ENCODE data around the gene FANCC. TPM values are rescaled to one million over a fixed set of nuclear protein-coding genes. Genes with fewer than 3 reads are reported as not detected.

The FANCC gene
- total and polyA plus RNA-seq, 4 donors = 8.3 to 32.4 (median 11.5) TPM

DNA sequence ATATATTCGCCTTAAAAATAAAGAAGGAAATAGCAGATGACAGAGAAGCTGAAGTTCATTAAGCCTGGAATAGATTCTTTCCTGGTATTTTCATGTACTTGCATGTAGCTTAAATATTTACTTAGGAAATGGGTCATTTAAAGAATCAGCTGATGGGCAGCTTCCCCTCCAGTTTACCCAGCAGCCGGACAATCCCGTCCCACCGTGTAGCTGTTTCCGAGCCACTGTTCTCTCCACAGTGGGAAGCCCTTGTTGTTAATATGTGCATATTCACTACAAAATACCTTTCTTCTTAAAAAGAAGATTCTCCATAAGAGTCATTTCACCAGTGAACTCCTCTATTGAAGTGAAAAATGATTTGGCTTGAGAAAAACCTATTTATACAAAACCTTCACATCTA, 187.0 kb downstream of the FANCC start:
- DNase-seq (ENCODE audit: low spot score) = no peak

DNA sequence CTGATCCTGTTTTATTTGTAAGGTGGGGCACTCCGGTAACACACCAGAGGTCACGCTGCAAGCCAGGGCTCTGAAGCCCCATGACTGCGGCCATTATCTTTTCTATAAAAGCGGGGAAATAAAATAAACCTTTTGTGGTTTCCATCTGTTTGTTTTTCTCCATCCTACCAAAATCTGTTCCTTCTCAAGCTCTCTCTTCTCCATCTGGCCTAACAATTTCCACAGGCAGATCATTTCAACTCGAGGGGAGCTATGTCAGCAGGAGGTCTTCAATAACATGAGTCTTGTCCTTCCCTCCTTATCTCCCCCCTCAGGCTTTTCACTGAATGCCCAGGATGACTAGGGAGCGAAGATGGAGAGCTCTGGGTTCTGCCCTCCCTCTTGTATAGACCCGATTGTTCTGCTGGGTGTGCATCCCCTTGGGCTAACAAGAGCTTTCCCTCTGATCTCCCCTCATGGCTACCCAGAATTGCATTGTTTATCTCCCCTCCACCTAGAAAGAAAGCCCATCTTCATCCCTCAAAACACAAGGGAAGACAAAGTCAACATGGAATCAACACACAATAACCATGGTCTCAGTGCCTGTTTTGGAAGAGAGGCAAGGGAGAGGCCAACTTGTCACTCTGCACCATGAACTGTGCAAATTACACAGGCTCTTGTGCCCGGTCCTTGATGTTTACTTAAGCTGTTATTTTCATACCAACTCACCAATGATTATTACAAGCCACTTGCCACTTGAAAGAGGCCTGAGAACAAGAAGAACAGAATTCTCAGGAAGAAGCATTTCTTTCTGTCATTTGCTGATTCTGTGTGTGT, 187.8 kb downstream of the FANCC start:
- DNase-seq (ENCODE audit: low spot score) = no peak
- 80% methylated on average over 8 of the region's 8 CpGs for WGBS
- peaks cover 0 to 60% (median 46%) of the 10 kb centered on the region in 4 donors for H3K4me1 ChIP-seq (ENCODE audit: control insufficient read depth in 4 of 4, insufficient read depth in 4 of 4, low read length in 3 of 4)
- peak overlapping the region in 1 of 2 donors; percentile 42 for H3K9ac ChIP-seq (ENCODE audit: low read depth in 1 of 2, low read length in 2 of 2)
- H3K4me3 ChIP-seq (ENCODE audit: low read depth in 1 of 3, low read length in 3 of 3) = no peak overlapping the region
- no peaks in the 10 kb centered on the region for H3K9me3 ChIP-seq (ENCODE audit: control insufficient read depth in 4 of 4, low read length in 3 of 4)
- peaks cover 3 to 13% (median 7%) of the 10 kb centered on the region in 4 donors for H3K36me3 ChIP-seq (ENCODE audit: control insufficient read depth in 4 of 4, insufficient read depth in 3 of 4, low read depth in 1 of 4, low read length in 3 of 4)
- peak overlapping the region; percentile 27 to 37 for H3K27ac ChIP-seq (ENCODE audit: low read depth in 1 of 2, low read length in 2 of 2)
- no peaks in the 10 kb centered on the region for H3K27me3 ChIP-seq (ENCODE audit: control insufficient read depth in 4 of 4, insufficient read depth in 4 of 4, low read length in 3 of 4)
- TF ChIP-seq GABPA (IDR thresholded peaks at IDR 0.05 in 1 of 2, conservative IDR thresholded peaks at IDR 0.05 in 1 of 2) (no peak), SP1 (IDR thresholded peaks at IDR 0.05) (peak; percentile 50), RXRA (IDR thresholded peaks at IDR 0.05) (peak in 1 of 2 donors; percentile 47), FOXA1 (IDR thresholded peaks at IDR 0.05) (peak; percentile 93), RAD21 (IDR thresholded peaks at IDR 0.05) (peak in 1 of 2 donors; percentile 18)
- TF ChIP-seq, protein P1, sequence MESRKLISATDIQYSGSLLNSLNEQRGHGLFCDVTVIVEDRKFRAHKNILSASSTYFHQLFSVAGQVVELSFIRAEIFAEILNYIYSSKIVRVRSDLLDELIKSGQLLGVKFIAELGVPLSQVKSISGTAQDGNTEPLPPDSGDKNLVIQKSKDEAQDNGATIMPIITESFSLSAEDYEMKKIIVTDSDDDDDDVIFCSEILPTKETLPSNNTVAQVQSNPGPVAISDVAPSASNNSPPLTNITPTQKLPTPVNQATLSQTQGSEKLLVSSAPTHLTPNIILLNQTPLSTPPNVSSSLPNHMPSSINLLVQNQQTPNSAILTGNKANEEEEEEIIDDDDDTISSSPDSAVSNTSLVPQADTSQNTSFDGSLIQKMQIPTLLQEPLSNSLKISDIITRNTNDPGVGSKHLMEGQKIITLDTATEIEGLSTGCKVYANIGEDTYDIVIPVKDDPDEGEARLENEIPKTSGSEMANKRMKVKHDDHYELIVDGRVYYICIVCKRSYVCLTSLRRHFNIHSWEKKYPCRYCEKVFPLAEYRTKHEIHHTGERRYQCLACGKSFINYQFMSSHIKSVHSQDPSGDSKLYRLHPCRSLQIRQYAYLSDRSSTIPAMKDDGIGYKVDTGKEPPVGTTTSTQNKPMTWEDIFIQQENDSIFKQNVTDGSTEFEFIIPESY (IDR thresholded peaks at IDR 0.05) = no peak
- TF ChIP-seq, protein P2, sequence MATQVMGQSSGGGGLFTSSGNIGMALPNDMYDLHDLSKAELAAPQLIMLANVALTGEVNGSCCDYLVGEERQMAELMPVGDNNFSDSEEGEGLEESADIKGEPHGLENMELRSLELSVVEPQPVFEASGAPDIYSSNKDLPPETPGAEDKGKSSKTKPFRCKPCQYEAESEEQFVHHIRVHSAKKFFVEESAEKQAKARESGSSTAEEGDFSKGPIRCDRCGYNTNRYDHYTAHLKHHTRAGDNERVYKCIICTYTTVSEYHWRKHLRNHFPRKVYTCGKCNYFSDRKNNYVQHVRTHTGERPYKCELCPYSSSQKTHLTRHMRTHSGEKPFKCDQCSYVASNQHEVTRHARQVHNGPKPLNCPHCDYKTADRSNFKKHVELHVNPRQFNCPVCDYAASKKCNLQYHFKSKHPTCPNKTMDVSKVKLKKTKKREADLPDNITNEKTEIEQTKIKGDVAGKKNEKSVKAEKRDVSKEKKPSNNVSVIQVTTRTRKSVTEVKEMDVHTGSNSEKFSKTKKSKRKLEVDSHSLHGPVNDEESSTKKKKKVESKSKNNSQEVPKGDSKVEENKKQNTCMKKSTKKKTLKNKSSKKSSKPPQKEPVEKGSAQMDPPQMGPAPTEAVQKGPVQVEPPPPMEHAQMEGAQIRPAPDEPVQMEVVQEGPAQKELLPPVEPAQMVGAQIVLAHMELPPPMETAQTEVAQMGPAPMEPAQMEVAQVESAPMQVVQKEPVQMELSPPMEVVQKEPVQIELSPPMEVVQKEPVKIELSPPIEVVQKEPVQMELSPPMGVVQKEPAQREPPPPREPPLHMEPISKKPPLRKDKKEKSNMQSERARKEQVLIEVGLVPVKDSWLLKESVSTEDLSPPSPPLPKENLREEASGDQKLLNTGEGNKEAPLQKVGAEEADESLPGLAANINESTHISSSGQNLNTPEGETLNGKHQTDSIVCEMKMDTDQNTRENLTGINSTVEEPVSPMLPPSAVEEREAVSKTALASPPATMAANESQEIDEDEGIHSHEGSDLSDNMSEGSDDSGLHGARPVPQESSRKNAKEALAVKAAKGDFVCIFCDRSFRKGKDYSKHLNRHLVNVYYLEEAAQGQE (IDR thresholded peaks at IDR 0.05) = peak; percentile 54
- TF ChIP-seq, protein P3, sequence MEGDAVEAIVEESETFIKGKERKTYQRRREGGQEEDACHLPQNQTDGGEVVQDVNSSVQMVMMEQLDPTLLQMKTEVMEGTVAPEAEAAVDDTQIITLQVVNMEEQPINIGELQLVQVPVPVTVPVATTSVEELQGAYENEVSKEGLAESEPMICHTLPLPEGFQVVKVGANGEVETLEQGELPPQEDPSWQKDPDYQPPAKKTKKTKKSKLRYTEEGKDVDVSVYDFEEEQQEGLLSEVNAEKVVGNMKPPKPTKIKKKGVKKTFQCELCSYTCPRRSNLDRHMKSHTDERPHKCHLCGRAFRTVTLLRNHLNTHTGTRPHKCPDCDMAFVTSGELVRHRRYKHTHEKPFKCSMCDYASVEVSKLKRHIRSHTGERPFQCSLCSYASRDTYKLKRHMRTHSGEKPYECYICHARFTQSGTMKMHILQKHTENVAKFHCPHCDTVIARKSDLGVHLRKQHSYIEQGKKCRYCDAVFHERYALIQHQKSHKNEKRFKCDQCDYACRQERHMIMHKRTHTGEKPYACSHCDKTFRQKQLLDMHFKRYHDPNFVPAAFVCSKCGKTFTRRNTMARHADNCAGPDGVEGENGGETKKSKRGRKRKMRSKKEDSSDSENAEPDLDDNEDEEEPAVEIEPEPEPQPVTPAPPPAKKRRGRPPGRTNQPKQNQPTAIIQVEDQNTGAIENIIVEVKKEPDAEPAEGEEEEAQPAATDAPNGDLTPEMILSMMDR (IDR thresholded peaks at IDR 0.05; ENCODE audit: low read depth, low read length, missing input control) = no peak

More for the DNA sequence above, 187.0 kb downstream of the FANCC start:
- Histone ChIP-seq H3K36me3 (ENCODE audit: control insufficient read depth in 4 of 4, insufficient read depth in 3 of 4, low read depth in 1 of 4, low read length in 3 of 4) (peaks cover 0 to 10% (median 4%) of the 10 kb centered on the region in 4 donors), H3K9ac (ENCODE audit: low read depth in 1 of 2, low read length in 2 of 2) (peak overlapping the region in 1 of 2 donors; percentile 75), H3K9me3 (ENCODE audit: control insufficient read depth in 4 of 4, low read length in 3 of 4) (no peaks in the 10 kb centered on the region), H3K27me3 (ENCODE audit: control insufficient read depth in 4 of 4, insufficient read depth in 4 of 4, low read length in 3 of 4) (no peaks in the 10 kb centered on the region), H3K27ac (ENCODE audit: low read depth in 1 of 2, low read length in 2 of 2) (peak overlapping the region; percentile 37 to 51), H3K4me1 (ENCODE audit: control insufficient read depth in 4 of 4, insufficient read depth in 4 of 4, low read length in 3 of 4) (peaks cover 0 to 68% (median 53%) of the 10 kb centered on the region in 4 donors), H3K4me3 (ENCODE audit: low read depth in 1 of 3, low read length in 3 of 3) (no peak overlapping the region)
- no peak for TF ChIP-seq JUND (IDR thresholded peaks at IDR 0.05)
- no peak for TF ChIP-seq GABPA (IDR thresholded peaks at IDR 0.05 in 1 of 2, conservative IDR thresholded peaks at IDR 0.05 in 1 of 2)
- no peak for TF ChIP-seq HNF4A (conservative IDR thresholded peaks at IDR 0.05)
- TF ChIP-seq, protein P1 (IDR thresholded peaks at IDR 0.05) = no peak
- TF ChIP-seq, protein P2 (IDR thresholded peaks at IDR 0.05) = no peak
- no peak for TF ChIP-seq EGR1 (IDR thresholded peaks at IDR 0.05; ENCODE audit: low read depth in 2 of 2)
- TF ChIP-seq HNF4G (IDR thresholded peaks at IDR 0.05) = no peak
- TF ChIP-seq, protein P4, sequence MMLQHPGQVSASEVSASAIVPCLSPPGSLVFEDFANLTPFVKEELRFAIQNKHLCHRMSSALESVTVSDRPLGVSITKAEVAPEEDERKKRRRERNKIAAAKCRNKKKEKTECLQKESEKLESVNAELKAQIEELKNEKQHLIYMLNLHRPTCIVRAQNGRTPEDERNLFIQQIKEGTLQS (IDR thresholded peaks at IDR 0.05) = no peak
- TF ChIP-seq NR2F2 (IDR thresholded peaks at IDR 0.05) = no peak
- no peak for TF ChIP-seq FOXA1 (IDR thresholded peaks at IDR 0.05)
- no peak for TF ChIP-seq YY1 (IDR thresholded peaks at IDR 0.05)
- WGBS = 39% methylated on average over 5 of the region's 5 CpGs

All from liver (tissue), 9 donors.